IMR-90 (cell line): ENCODE results near the gene SP3. TPM values are rescaled to one million over a fixed set of nuclear protein-coding genes. Genes with fewer than 3 reads are reported as not detected.

Experiments used
- ATAC-seq: fragments of 200-7000 bp; cut with Tn5 transposase; 2 replicates; pipeline ENCODE4 v1.9.1; 2020; ENCODE audit warnings: low read depth, mild to moderate bottlenecking, moderate library complexity
- BruUV-seq: library from RNA; stranded (reverse); fragments of 400-500 nt; replicated peaks from 2 replicates; lab custom pipeline; 2021; lab: Mats Ljungman, UMichigan
- CTCF ChIA-PET: fragments of 300-600 bp; formaldehyde crosslinking; extraction: SDS; loops from one replicate; lab custom pipeline; 2021; ENCODE audit warnings: antibody characterized with exemption; lab: Yijun Ruan, JAX
- POLR2A ChIA-PET: fragments of 300-600 bp; sonication (Branson Sonifier 250); formaldehyde crosslinking; loops from one replicate; lab custom pipeline; 2022; ENCODE audit warnings: antibody characterized with exemption; ENCODE audit not compliant: unreplicated experiment; lab: Charles Lee
- DNase-seq: peaks from one replicate; pipeline ENCODE4 v3.0.0; 2013
- H2AFZ ChIP-seq: replicated peaks from 2 replicates; pipeline ENCODE3; 2013; ENCODE audit warnings: low read length, mild to moderate bottlenecking; ENCODE audit not compliant: poor library complexity
- H2AK5ac ChIP-seq: 2 replicates; pipeline ENCODE4 v1.6.1; 2013; ENCODE audit warnings: low read depth, low read length, inconsistent platforms
- H2AK9ac ChIP-seq: replicated peaks from 2 replicates; pipeline ENCODE3; 2013; ENCODE audit warnings: mild to moderate bottlenecking, low read depth, low read length, moderate library complexity; ENCODE audit not compliant: poor library complexity
- H2BK120ac ChIP-seq: 2 replicates; pipeline ENCODE4 v1.6.1; 2013; ENCODE audit warnings: low read depth, low read length, inconsistent platforms
- H2BK15ac ChIP-seq: 3 replicates; pipeline ENCODE4 v1.6.1; 2013; ENCODE audit warnings: low read depth, low read length, inconsistent platforms
- H2BK20ac ChIP-seq: 2 replicates; pipeline ENCODE4 v1.6.1; 2013; ENCODE audit warnings: low read depth, mild to moderate bottlenecking, inconsistent platforms, low read length, moderate library complexity
- H2BK5ac ChIP-seq: 2 replicates; pipeline ENCODE4 v1.6.1; 2013; ENCODE audit warnings: mild to moderate bottlenecking, low read depth, low read length, inconsistent platforms; ENCODE audit not compliant: poor library complexity, severe bottlenecking
- H3K14ac ChIP-seq: replicated peaks from 2 replicates; pipeline ENCODE4 v1.6.1; 2013; ENCODE audit warnings: low read depth, low read length, inconsistent platforms
- H3K18ac ChIP-seq: 2 replicates; pipeline ENCODE4 v1.6.1; 2013; ENCODE audit warnings: low read depth, low read length, control low read depth
- H3K23ac ChIP-seq: 2 replicates; pipeline ENCODE4 v1.6.1; 2013; ENCODE audit warnings: low read depth, low read length, inconsistent platforms
- H3K27ac ChIP-seq: 2 replicates; pipeline ENCODE4 v1.5.1; 2013; ENCODE audit warnings: mild to moderate bottlenecking, control low read depth, low read length; ENCODE audit not compliant: insufficient read depth
- H3K27me3 ChIP-seq: 2 replicates; pipeline ENCODE4 v1.6.1; 2013; ENCODE audit warnings: low read length; ENCODE audit not compliant: control insufficient read depth, insufficient read depth
- H3K36me3 ChIP-seq: 2 replicates; pipeline ENCODE4 v1.6.1; 2013; ENCODE audit warnings: low read length, mixed read lengths; ENCODE audit not compliant: control insufficient read depth, insufficient read depth
- H3K4ac ChIP-seq: 2 replicates; pipeline ENCODE4 v1.6.1; 2013; ENCODE audit warnings: low read depth, low read length, inconsistent platforms
- H3K4me1 ChIP-seq: 2 replicates; pipeline ENCODE4 v1.6.1; 2013; ENCODE audit warnings: low read length, mixed read lengths; ENCODE audit not compliant: control insufficient read depth, insufficient read depth
- H3K4me2 ChIP-seq: 2 replicates; pipeline ENCODE4 v1.6.1; 2013; ENCODE audit warnings: low read depth, mild to moderate bottlenecking, control low read depth, low read length, moderate library complexity
- H3K4me3 ChIP-seq: 2 replicates; pipeline ENCODE4 v1.5.1; 2013; ENCODE audit warnings: low read depth, mild to moderate bottlenecking, control low read depth, low read length, moderate library complexity; ENCODE audit not compliant: insufficient read depth
- H3K56ac ChIP-seq: 2 replicates; pipeline ENCODE4 v1.6.1; 2013; ENCODE audit warnings: low read length, inconsistent platforms; ENCODE audit not compliant: insufficient read depth; ENCODE audit errors: extremely low read depth
- H3K79me1 ChIP-seq, 2 experiments: 2 replicates each; pipeline ENCODE4 v1.6.1; 2013; ENCODE audit warnings: low read length in 2 of 2, inconsistent platforms in 1 of 2, low read depth in 1 of 2
- H3K9ac ChIP-seq: 2 replicates; pipeline ENCODE4 v1.6.1; 2013; ENCODE audit warnings: low read depth, low read length, control low read depth
- H3K9me1 ChIP-seq: 2 replicates; pipeline ENCODE4 v1.6.1; 2013; ENCODE audit warnings: low read length, inconsistent platforms; ENCODE audit not compliant: insufficient read depth
- H3K9me3 ChIP-seq: 2 replicates; pipeline ENCODE4 v1.6.1; 2013; ENCODE audit warnings: low read length; ENCODE audit not compliant: control insufficient read depth, insufficient read depth
- H4K20me1 ChIP-seq: 2 replicates; pipeline ENCODE4 v1.6.1; 2013; ENCODE audit warnings: low read length, inconsistent platforms; ENCODE audit not compliant: insufficient read depth
- H4K5ac ChIP-seq: 2 replicates; pipeline ENCODE4 v1.6.1; 2013; ENCODE audit warnings: mild to moderate bottlenecking, low read depth, low read length, control low read depth
- H4K8ac ChIP-seq, 2 experiments: 2 replicates each; pipeline ENCODE4 v1.6.1; 2013; ENCODE audit warnings: low read depth in 2 of 2, low read length in 2 of 2, control low read depth in 1 of 2, inconsistent platforms in 1 of 2
- H4K91ac ChIP-seq: 2 replicates; pipeline ENCODE4 v1.6.1; 2013; ENCODE audit warnings: low read depth, low read length, inconsistent platforms; ENCODE audit not compliant: insufficient read depth
- CEBPB ChIP-seq: IDR thresholded peaks from 2 replicates; pipeline ENCODE4 v1.6.1; 2012; ENCODE audit warnings: low read depth, low read length, improper control_type of control experiment
- CHD1 ChIP-seq: IDR thresholded peaks from 2 replicates; pipeline ENCODE4 v1.6.1; 2012; ENCODE audit warnings: low read depth, low read length, improper control_type of control experiment
- MAFK ChIP-seq: IDR thresholded peaks from 2 replicates; pipeline ENCODE4 v1.6.1; 2012; ENCODE audit warnings: low read depth, low read length, improper control_type of control experiment
- RAD21 ChIP-seq: IDR thresholded peaks from 2 replicates; pipeline ENCODE4 v1.6.1; 2012; ENCODE audit warnings: low read length, improper control_type of control experiment
- RFX5 ChIP-seq: IDR thresholded peaks from 2 replicates; pipeline ENCODE4 v1.8.0; 2012; ENCODE audit warnings: low read depth, mild to moderate bottlenecking, low read length, moderate library complexity
- WGBS, 2 experiments: methylation state at CpG; one replicate each; pipeline versions ENCODE4 v1.1.5 to v1.1.7; 2013; ENCODE audit warnings: missing lambda C conversion rate in 2 of 2; ENCODE audit not compliant: insufficient read length in 1 of 2; ENCODE audit errors: extremely low coverage in 2 of 2; 5-methylcytosine and 5-hydroxymethylcytosine counted together
- dilution Hi-C: fragments of 300-500 bp; cut with HindIII; formaldehyde crosslinking; loops from one replicate; pipeline ENCODE4 v1.14.3; 2018; ENCODE audit warnings: low sequenced_read_pairs; ENCODE audit not compliant: unreplicated experiment
- in situ Hi-C: fragments of 300-500 bp; cut with MboI; formaldehyde crosslinking; loops from 3 replicates; pipeline ENCODE4 v1.14.3; 2019; ENCODE audit warnings: low sequenced_read_pairs, inconsistent platforms, mixed read lengths
- intact Hi-C: fragments of 100-400 bp; cut with micrococcal nuclease; formaldehyde crosslinking; loops from 2 replicates; pipeline ENCODE4 v1.10.0; 2022
- polyA plus RNA-seq, 3 experiments: library from polyadenylated mRNA; depleted of rRNA; stranded (reverse); fragments of >200 nt; gene quantifications; 2 replicates each; pipeline ENCODE4 v1.2.3, GENCODE V29; 2012; ENCODE audit warnings: low replicate concordance in 1 of 3
- total RNA-seq: library from RNA; depleted of rRNA; stranded (reverse); fragments of >200 nt; gene quantifications from 2 replicates; pipeline ENCODE4 v1.2.3, GENCODE V29; 2012
- TF ChIP-seq, protein P1 (sequence below): fragments of 150-350 bp; IDR thresholded peaks from 2 replicates; pipeline ENCODE4 v1.6.1; 2017; ENCODE audit warnings: mild to moderate bottlenecking, antibody characterized with exemption, low read length, low read depth
- TF ChIP-seq, protein P2 (sequence below): conservative IDR thresholded peaks from 2 replicates; pipeline ENCODE4 v1.5.1; 2012; ENCODE audit warnings: mild to moderate bottlenecking, low read depth, low read length, improper control_type of control experiment
- TF ChIP-seq, protein P3 (sequence below): fragments of 150-350 bp; IDR thresholded peaks from 2 replicates; pipeline ENCODE4 v1.6.1; 2016; ENCODE audit warnings: low read depth, mild to moderate bottlenecking, low read length, moderate library complexity, borderline replicate concordance

Gene SP3
- total and polyA plus RNA-seq, 2 of the 4 experiments (the other 2 are of a cell fraction), result 26.7 to 136 TPM

DNA sequence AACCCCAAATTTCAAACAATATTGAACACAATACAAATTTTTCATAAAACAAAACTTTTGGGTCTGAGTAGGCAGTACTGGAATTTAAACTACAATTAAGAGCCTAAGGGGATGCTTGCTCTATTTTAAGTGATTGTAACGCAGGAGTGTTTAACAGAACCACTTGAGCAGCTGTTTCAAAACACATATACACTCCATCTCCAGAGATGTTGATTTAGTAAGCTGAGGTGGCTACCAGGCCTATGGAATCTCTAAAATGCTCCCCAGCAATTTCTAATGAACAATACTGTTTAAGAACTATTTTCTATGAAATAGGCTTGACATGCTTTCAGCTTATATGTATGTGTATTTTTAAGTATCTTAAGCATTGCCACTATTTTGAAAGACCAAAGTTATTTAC is 58.5 kb downstream of the SP3 start:
- Histone ChIP-seq H3K4me1 (no peaks in the 10 kb centered on the region), H3K27me3 (no peaks in the 10 kb centered on the region), H3K36me3 (peaks cover 13% of the 10 kb centered on the region), H4K20me1 (no peaks in the 10 kb centered on the region; the same call in 1 of the 2 replicates), H3K9ac (no peak overlapping the region), H4K5ac (no peak overlapping the region), H3K18ac (no peak overlapping the region), H3K23ac (no peak overlapping the region), H2AK9ac (no peak overlapping the region), H3K9me1 (no peaks in the 10 kb centered on the region; the same call in 1 of the 2 replicates), H3K14ac (no peak overlapping the region), H3K79me1 (peaks cover 0 to 4% of the 10 kb centered on the region in 2 experiments; a peak in 1 of 4 replicates), H2AK5ac (no peak overlapping the region), H2AFZ (no peak overlapping the region), H3K27ac (no peak overlapping the region), H4K8ac (no peak overlapping the region), H2BK120ac (no peak overlapping the region), H2BK15ac (no peak overlapping the region), H4K91ac (no peak overlapping the region), H3K4me3 (no peak overlapping the region), H2BK20ac (no peak overlapping the region), H3K56ac (no peak overlapping the region), H3K9me3 (no peaks in the 10 kb centered on the region), H3K4ac (no peak overlapping the region), H2BK5ac (no peak overlapping the region), H3K4me2 (no peak overlapping the region)
- ChIA-PET CTCF (no interaction called here), POLR2A (no interaction called here)
- TF ChIP-seq, protein P1, sequence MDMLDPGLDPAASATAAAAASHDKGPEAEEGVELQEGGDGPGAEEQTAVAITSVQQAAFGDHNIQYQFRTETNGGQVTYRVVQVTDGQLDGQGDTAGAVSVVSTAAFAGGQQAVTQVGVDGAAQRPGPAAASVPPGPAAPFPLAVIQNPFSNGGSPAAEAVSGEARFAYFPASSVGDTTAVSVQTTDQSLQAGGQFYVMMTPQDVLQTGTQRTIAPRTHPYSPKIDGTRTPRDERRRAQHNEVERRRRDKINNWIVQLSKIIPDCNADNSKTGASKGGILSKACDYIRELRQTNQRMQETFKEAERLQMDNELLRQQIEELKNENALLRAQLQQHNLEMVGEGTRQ, result no peak
- TF ChIP-seq RFX5 (no peak), CHD1 (no peak), RAD21 (no peak), CEBPB (no peak), MAFK (no peak)
- TF ChIP-seq, protein P2, sequence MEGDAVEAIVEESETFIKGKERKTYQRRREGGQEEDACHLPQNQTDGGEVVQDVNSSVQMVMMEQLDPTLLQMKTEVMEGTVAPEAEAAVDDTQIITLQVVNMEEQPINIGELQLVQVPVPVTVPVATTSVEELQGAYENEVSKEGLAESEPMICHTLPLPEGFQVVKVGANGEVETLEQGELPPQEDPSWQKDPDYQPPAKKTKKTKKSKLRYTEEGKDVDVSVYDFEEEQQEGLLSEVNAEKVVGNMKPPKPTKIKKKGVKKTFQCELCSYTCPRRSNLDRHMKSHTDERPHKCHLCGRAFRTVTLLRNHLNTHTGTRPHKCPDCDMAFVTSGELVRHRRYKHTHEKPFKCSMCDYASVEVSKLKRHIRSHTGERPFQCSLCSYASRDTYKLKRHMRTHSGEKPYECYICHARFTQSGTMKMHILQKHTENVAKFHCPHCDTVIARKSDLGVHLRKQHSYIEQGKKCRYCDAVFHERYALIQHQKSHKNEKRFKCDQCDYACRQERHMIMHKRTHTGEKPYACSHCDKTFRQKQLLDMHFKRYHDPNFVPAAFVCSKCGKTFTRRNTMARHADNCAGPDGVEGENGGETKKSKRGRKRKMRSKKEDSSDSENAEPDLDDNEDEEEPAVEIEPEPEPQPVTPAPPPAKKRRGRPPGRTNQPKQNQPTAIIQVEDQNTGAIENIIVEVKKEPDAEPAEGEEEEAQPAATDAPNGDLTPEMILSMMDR, result no peak
- TF ChIP-seq, protein P3, sequence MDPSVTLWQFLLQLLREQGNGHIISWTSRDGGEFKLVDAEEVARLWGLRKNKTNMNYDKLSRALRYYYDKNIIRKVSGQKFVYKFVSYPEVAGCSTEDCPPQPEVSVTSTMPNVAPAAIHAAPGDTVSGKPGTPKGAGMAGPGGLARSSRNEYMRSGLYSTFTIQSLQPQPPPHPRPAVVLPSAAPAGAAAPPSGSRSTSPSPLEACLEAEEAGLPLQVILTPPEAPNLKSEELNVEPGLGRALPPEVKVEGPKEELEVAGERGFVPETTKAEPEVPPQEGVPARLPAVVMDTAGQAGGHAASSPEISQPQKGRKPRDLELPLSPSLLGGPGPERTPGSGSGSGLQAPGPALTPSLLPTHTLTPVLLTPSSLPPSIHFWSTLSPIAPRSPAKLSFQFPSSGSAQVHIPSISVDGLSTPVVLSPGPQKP, result no peak
- dilution Hi-C loops (no loop called here), intact Hi-C loops (no loop called here), in situ Hi-C loops (no loop called here)
- DNase-seq, result no peak
- BruUV-seq, result no TSS peak
- ATAC-seq, result peak; percentile 37; the same call in 1 of the 2 replicates
- WGBS, 2 experiments, result no CpG with 5 or more reads among the region's 1 CpG
